Measurements from ENCODE around the gene ZNF175.

DNA sequence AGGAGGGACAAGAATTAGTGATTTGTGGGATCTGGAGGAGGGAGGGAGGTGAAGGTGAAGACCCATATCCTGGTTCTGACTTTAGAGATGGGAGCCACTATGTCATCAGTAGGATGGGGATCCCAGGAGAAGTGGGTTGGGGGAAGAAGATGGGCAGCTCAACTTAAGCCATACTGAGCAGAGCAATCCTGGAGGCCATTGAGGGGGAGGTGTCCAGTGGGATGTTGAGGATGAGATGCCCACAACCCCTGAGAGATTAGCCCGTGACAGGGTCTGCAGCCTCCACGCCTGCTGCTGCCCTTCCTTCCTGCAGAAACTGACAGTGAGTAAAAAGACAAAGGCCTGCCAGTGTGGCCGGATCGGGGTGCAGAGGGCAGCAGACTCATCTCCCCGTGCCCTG, 28.4 kb upstream of the ZNF175 start:
- TF ChIP-seq ZNF274 (IDR thresholded peaks at IDR 0.05; ENCODE audit: low read depth, low read length) (no peak), YY1 (IDR thresholded peaks at IDR 0.05; ENCODE audit: insufficient read depth, insufficient read length) (no peak)

All from NT2/D1 (cell line).